HG03095 (cell line): ENCODE data around the gene ANKRD44.

ENCODE experiments used
- ATAC-seq: cut with Tn5 transposase; IDR thresholded peaks from one replicate; pipeline ENCODE4 v1.9.1; 2021; ENCODE audit warnings: moderate library complexity; ENCODE audit not compliant: unreplicated experiment

Gene ANKRD44

DNA sequence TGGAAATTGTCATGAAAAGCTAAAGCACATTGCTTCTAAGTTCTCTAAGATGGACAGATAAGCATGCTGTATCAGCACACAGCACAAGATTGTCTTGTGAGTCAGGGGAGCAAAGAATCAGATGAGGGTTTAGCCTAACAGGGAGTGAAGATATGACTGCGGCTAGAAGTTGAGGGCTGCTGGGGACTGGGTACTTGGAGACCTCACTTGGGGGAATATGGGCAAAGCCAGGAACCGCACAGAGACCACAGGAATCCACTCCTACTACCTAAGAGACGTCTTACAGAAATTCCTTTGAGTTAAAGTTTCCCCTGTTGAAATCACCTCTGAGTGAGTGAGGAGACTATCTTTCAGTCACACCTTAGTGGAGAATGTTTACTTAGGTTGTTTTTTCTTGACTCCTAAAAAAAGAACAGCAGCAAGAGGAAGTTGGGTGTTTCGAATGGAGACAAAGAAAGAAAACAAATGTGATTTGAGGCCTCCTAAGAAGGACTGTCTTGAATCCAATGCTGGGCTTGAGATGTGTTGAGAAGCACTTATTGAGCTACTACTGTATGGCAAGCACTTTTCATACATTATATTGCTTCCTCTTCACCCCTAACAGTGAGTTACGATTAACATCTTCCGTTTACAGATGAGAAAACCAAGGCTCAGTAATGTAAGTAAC lies 100.7 kb downstream of the ANKRD44 start:
- peak; percentile 37 for ATAC-seq

DNA sequence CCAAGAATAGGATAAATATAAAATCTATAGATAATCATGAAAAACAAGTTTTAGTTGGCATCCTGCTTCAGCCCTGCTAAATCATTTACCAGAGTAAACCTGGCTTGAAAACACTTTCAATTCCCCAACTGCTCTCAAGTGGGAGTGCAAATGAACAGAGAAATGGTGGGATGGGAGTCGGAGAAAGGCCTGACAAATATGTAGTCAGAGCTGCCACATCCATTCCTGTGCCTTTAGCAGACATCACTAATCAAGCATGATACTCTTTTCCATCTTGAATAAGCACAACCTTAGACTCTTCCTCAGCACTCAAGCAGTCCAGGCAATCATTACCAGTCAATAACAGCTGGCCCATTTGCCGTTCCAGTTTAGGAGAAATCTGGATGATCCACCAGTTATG lies 101.3 kb downstream of the ANKRD44 start:
- no peak for ATAC-seq

DNA sequence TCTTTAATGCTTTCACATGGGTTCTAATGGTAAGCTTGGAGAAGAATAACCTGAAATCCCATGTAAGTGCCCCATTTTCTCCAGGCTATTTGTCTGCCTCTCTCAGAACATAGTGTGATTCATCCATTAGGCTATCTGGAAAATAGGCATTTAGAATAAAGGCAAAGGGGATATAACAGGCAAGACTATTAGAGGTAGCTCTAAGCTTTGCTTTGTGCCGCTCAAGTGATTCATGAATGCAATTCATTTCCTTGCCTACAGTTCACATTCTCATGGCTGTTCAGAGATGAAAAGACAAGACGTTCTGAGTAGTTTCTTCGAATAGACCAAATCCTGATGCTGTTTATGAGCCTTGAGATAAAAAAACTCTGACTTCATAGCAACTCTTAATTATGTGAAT lies 101.7 kb downstream of the ANKRD44 start:
- ATAC-seq: no peak

DNA sequence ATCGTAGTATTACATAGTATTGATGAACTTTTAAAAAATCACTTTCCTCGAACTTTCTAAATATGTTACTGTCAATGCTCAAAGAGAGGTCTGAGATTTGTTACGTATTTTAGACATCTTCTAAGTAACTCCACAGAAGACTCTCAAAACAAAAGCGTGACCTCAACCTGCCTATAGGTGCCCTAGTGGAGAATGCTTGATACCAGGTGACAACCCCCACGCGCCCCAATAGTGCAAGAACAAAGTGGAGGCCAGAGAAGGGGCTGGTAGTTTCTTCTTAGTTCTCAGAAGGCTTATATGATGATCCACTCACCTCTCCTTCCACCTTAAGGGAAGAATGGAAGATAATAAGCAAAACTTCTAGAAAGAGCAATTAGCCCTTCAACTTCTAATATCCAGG lies 102.6 kb downstream of the ANKRD44 start:
- ATAC-seq: no peak

DNA sequence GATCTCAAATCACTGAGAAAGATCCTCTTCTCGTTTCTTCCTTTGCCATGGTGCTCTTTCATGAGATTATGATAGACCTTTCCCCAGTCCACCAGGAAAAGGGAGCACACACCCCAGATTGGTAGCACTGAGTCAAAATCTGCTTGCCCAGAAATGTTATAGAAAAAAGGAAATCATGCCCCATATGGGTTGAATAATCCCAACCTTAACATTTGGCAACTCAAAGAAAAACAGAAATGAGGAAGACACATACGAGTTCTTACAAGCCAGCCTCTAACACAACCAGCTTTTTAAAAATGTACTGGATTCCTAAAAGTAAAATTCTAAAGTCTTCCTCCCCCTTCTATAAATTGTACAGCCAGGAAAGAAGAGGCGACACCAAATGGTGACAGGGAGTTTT lies 103.0 kb downstream of the ANKRD44 start:
- ATAC-seq: no peak

DNA sequence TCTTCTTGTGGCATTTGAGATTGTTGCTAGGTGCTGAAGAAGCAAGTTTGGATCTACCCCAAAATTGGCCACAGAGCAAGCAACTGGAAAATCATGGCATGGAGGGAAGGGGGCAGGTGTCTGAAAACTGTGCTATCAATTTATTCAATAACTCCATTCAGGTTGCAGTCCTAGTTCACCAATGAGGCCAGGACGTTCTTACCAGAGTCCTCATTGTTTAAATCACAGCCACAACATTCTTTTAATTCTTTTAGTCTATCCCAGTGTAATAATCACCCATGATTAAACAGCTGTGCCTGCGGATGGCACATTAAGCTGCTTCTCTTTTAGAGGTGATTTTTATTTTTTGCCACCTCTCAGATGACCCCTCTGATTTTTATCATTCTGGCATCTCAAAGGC lies 103.5 kb downstream of the ANKRD44 start:
- no peak for ATAC-seq

DNA sequence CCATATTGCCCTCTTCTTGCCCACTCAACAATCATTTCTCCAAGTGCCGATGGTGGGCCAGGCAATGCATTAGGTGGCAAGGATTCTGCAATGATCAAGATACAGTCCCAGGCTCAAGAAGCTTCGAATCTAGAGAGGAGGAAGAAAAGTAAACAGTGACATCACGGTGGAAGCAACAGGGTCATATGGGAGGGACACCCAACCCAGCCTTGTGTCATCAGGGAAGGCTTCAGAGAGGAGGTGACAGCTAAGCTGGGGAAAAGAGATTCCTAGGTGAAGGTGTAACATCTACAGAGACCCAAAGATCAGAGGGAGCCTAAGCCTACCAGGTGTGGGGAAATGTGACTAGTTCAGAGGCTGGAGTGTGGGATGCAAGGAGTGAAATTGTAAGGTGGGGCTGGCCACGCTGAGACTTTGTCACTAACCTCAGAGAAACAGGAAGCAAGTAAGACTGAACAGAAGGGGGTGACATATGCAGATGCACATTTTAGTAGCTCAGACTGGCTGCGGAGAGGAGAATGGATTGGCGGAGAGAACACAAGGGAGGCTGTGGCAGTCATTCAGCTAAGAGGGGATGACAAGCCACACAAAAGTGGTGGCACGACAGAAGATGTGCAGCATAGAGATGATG lies 104.9 kb downstream of the ANKRD44 start:
- peak; percentile 56 for ATAC-seq

DNA sequence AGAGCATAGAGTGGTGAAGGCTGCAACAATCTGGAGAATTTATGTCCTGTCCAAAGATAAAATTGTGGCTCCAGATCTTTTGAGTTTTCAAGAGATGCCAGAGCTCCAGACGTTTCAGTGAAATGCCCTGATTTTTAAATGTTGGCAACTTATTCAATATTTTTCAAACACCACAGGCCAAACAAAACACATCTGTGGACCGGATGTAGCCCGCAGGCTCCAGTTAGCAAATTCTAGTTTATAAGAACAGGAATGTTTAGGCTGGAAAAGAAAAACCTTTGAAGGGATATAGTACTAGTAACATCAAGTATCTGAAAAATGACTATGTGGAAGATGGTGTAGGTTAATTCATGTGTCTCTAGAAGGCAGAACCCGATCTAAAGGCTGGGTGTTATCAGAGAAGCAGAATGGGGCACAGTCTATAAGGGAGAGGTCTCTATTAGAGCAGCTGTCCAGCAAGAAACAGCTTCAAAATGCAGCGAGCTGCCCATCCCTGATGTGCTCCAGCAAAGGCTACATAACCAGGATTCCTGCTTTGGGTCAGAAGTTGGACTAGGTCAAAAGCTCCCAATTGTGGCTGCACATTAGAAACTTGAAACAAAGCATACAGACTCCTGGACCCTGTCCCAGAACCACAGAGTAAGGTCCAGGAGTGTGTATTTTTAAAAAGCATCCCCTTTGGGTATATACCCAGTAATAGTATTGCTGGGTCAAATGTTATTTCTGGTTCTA lies 105.9 kb downstream of the ANKRD44 start:
- ATAC-seq: no peak

DNA sequence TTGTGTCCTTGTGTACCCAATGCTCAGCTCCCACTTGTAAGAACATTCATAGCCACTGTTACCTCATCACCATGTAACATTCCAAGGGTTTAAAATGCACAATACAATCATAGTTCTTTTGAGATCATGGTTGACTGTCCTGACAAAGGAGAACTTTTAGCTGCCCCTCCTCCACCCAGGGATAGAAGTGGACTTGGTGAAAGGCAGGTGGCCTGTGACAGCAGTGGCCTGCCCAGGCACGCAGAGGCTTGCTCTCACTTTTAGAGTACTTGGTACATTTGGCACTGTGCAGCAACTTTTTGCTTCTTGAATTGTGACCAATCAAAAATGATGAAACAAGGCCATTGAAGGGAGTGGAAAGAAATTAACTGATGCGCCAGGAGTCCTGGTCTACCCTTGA lies 108.7 kb downstream of the ANKRD44 start:
- ATAC-seq: no peak

DNA sequence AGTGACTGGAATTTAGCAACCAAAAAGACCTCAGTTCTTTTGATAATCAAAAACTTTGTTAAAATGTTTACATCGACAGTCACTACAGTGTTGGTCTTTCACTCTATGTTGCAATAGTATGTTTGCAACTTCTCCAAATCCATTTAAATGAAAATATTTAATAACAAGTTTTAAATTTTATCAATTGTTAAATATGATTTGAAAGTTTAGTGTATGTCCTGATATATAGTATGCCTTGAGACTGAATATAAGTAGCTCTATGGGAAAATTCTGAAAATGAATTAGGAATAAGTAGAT lies 109.9 kb downstream of the ANKRD44 start:
- ATAC-seq: no peak

DNA sequence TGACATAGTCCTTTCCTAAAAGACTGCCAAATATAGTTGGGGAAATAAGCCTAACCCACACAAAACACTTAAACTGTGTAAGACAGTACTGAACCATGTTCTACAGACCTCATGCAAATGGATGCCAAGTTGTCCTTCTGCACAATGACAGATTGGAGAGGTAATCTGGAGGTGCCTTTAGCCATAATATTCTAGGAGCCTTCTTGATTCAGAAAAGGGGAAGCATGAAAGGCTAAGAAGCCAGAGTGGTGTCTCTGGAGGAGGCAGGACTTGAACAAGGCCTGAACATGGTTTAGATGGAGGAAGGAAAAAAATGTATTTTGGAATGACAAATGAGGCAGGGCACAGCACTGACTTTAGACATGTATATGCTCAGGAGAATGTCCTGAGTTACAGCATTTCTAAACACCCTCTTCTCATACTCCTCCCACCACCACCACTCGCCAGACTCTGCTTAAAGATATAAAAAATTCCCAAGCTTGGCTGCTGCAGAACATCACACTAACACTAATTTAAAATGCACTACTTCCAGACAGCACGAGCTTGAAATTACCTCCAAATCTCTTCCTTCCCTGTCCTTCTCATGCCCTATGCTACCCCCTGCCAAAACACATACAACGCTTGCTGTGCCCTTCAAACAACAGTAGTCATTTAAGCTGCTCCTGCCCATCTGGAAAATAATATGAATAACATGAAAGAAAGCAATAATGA lies 110.4 kb downstream of the ANKRD44 start:
- no peak for ATAC-seq

DNA sequence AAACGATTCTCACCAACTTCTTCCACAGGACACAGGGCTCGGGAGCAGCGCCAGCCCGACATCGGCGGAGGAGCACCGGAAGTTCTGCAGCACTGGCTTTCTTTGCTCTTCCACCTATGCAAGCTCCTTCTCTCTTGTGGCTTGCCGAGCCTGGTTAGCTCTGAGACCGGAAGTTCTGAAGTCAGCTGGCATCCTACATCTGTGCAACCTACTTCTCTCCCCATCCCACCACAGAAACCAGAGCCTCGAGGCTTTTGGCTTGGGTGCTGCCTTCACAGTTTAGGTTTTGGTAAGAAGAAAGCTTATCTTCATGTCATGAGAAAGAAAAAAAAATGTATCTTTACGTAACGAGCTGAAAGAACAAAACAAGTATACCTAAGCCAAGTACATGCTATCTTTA lies 111.7 kb downstream of the ANKRD44 start:
- peak; percentile 98 for ATAC-seq

DNA sequence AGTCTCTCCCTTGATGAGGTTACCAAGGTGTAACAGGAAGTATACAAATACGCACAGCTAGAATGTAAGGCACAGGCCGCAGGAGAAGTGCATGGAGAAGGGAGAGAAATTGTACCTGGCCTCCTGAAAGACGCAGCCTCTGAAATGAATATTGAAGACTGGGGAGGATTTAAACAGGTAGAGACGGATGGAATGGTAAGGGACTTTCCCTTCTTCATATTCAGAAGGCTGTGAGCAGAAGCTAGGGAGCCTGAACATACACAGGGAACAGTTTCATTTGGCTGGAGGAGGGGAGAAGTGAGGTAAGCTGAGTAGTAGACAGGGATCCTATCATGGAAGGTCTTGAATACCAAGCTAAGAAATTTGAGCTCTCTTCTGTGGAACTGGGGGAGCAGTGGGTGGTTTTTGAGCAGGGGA lies 112.7 kb downstream of the ANKRD44 start:
- ATAC-seq: no peak

DNA sequence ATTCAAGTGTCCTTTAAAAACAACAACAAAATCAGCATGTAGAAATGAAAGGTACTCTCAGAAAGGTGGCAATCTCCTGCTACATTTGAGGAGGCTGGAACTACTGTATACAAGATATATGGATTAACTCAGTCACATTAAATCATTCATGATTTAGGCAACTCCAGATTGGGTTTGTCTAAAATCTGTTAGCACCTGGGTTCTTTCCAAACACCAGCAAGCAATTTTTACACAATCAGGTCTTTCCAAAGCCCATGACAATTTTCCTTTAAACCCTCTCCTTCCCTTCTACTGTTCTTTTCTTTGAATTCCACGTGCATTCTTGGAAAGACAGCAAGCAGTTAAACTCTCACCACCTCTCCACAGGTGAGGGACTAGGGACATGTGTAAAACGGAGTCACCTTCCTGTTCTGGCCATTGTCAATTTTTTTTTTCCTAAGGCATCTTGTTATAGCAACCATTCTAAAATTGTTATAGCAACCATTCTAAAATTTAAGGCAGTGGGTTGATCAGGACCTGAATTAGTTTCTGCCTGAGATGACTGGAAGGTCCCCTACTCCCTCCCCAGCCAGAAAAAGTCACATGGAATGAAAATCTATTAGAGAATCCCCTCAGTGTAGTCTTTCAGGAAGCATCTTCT lies 113.9 kb downstream of the ANKRD44 start:
- ATAC-seq: no peak

DNA sequence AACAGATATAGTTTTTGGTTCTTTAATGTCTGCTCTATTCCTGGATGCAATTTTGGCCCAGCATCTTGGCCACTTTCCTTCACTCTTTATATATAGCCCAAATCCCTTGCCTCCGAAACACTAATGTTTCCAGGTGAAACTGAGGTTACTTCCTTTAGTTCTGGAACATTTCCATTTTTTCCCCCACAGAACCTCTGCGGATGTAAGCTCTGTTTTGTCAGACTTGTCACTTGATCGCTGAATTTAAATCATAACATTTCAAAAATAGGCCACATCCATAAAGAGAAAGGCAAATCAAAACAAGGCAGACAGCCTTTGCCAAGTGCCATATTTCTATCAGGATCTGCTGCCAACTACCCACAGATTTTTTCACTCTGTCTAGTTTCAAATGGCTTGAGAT lies 115.1 kb downstream of the ANKRD44 start:
- ATAC-seq: no peak

DNA sequence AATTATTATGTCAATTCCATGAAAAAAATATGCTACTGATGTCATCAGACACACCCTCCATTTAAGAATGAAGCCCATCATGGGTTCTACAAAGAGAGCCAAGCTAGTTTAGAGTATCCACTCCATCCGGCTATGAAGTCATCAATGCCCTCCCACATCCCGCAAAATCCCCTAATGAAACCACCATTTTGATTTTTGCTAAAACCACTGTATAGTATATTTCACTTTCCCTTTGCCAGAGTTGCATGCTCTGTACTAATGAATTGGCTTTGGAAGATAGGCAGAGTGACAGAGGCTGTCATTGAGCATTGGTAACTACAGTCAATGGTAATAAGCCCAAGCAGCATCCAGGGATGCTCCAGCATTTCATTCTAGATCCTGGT lies 118.6 kb downstream of the ANKRD44 start:
- peak; percentile 73 for ATAC-seq

DNA sequence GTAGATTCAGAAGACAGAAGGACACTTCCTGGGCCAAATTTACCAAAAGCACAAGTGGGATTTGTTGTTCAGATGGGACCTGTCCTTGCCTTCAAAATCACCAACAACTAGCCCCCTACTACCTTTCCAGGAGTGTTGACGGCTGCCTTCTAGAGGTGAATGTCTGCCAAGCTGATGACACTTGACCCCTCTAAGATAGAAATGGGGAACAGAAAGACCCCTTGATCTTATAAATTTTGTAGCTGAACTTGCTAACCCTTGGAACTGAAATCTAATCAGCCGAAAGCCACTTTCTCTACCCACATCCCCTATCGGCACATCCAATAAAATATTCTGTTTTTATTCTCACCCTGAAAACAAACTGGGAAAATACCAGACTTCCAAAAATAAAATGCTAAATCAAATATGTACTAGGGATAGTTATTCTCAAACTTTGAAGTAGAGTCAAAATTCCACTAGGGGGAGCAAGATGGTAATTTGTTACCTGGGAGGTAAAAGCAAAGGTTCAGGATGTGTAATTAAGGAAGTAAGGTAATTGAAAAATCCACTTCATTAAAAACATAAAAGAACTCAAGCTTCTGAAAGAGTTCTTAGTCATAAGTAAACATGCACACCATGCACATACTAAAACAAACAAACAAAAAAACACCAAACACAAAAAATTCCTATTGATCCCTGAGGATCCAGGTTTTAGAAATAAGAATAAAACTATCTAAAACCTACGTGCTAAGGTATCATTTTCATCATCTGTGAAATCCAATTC lies 119.2 kb downstream of the ANKRD44 start:
- no peak for ATAC-seq

DNA sequence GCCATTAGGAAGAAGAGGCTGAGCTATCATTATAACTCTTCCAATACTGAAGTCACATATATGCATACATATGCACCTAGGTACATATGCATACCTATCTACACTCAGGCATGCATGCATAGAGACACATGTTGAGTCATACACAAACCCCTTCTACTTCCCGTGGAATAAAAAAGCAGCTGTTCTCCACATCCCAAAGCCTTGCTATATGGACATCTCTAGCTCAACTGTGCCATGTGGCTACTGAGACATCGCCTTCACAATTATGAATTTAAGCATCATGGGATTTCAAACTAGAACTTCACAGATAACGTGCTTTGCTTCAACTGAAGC lies 120.5 kb downstream of the ANKRD44 start:
- no peak for ATAC-seq

DNA sequence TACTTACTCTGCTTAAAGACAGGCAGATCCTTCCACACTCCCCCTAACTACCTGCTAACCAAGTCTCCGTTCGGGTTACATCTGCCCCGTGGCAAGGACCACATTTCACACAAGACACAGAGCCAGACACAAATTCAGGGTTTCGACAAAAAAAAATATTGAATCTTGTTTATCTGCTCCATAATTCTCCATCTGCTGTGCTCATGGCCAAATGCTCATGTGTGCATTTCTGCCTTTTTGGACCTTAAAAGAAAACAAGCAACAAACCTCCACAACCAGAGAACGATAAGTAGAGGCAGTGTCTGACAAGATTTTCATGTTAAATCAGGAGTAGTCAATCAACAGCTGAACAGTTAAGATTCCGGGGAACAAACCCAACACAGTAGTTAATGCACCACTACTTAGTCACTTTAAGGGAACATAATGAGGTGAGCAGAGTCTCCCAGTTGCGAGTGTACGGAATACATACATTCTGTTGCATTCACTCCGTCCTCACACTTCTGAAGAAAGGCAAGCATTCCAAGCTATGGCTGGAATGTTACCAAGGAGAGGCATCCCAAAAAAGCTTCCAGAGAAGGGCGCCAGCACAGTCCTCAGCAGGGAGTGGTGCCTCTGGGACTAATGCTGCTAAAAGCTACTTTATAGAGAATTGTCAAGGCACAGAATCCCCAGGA lies 121.0 kb downstream of the ANKRD44 start:
- no peak for ATAC-seq

DNA sequence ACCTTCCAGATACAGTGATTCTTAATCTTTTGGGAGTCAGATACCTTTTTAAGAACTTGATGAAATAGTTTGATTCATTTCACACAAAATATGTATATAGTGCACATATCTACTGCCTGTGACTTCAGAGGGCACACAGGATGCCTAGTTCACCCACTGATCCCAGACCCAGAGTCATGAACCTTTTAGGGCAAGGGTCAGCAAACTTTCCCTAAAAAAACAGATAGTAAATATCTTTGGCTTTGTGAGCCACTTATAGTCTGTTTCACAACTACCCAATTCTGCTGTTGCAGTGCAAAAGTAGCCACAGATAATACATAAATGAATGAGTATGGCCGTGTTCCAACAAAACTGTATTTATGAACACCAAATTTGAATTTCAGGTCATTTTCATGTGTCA lies 124.9 kb downstream of the ANKRD44 start:
- no peak for ATAC-seq
